Measurements from ENCODE around the gene GAS2L1.

Gene GAS2L1

DNA sequence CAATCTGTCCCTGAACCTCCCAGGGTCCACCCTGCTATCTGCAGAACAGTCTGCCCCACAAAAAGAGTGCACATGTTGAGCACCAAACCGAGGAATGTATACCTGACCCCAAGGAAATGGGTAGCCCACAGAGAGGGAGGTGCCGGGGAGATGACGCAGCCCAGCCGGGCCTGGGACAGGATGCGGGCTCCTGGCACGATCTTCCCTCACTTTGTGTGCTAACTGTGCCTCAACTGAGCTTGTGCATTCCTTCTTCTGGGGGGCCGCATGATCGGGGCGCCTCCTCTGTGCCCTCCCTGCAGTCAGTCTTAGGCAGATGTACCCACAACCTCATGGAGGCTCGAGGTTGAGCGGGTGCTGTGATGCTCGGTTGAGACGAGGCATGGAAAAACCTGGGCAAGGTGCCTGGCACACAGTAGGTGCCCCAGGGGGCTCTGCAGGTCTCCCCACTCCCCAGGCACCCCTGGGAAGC is 2.4 kb downstream of the GAS2L1 start:
- in situ Hi-C loops (cut with HindIII; ENCODE audit: low sequenced_read_pairs), result no loop called here

DNA sequence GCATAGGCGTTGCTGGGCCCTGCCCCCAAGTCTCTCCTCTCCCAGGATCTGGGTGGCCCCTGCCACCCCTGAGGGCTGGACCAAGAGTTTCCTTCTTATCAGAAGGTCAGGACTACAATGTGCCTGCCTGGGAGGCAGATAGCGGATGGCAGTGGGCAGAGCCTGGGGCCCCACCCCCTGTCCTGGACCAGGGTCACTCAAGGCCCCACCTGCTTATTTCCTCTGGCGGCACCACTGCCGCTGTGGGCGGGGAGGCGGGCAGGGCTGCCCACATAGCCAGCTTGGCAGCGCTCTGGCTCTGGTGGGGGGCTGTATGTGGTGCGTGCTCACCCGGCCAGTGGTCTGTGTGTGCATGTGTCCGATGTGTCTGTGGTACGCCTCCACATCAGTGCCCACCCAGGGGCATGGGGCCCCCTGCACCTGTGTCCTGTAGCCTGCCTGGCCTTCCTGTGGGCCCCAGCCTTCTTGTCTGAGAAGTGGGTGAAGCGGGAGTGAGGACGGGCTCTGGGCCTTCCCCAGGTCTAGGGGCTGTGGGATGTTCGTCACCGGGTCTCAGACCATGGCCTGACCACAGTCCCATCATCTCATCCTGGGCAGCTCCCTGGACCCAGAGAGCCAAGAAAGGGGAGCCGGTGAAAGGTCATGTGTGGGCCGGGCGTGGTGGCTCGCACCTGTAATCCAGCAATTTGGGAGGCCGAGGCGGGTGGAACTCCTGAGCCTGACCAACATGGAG is 3.0 kb downstream of the GAS2L1 start:
- in situ Hi-C loops (cut with HindIII; ENCODE audit: low sequenced_read_pairs), result no loop called here

DNA sequence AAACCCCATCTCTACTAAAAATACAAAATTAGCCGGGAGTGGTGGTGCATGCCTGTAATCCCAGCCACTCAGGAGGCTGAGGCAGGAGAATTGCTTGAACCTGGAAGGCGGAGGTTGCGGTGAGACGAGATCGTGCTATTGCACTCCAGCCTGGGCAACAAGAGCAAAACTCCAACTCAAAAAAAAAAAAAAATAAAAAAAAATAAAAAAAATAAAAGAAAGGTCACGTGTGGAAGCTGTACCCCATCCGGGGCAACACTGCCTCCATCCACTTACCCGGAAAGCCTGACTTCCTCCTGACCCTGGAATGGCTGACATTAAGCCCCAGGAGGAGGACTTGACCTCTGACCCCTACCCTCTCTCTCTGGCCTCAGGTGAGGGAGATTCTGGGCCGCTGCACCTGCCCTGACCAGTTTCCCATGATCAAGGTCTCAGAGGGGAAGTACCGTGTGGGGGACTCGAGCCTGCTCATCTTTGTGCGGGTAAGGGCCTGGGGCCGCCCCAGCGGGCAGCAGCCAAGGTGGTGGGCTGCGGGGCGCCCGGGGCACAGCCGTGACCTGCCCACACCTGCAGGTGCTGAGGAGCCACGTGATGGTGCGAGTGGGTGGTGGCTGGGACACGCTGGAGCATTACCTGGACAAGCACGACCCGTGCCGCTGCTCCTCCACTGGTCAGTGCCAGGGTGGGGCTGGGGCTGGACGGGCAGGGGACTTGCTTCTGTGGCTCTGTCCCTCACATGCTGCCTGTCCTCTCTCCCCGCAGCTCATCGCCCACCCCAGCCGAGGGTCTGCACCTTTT is 3.8 kb downstream of the GAS2L1 start:
- in situ Hi-C loops (cut with HindIII; ENCODE audit: low sequenced_read_pairs), result no loop called here

DNA sequence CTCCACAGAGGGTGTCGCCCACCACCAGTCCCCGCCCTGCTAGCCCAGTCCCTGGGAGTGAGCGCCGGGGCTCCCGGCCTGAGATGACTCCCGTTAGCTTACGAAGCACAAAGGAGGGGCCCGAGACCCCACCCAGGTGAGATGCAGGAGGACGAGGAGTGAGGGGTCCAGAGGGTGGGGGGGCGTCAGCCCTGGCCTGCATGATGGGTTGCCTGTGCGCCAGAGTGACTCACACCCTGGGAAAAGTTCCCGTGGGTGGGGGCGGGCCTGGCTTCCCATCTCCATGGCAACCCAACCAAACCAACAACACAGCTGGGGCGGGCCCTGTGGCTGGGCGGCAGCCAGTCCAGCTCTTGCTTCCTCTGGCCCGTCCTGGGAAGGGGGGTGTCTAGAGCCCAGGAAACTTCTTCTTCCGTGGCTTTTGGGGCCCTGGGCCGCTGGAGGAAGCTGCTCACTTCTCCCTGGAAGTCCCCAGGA is 4.5 kb downstream of the GAS2L1 start:
- in situ Hi-C loops (cut with HindIII; ENCODE audit: low sequenced_read_pairs), result no loop called here

DNA sequence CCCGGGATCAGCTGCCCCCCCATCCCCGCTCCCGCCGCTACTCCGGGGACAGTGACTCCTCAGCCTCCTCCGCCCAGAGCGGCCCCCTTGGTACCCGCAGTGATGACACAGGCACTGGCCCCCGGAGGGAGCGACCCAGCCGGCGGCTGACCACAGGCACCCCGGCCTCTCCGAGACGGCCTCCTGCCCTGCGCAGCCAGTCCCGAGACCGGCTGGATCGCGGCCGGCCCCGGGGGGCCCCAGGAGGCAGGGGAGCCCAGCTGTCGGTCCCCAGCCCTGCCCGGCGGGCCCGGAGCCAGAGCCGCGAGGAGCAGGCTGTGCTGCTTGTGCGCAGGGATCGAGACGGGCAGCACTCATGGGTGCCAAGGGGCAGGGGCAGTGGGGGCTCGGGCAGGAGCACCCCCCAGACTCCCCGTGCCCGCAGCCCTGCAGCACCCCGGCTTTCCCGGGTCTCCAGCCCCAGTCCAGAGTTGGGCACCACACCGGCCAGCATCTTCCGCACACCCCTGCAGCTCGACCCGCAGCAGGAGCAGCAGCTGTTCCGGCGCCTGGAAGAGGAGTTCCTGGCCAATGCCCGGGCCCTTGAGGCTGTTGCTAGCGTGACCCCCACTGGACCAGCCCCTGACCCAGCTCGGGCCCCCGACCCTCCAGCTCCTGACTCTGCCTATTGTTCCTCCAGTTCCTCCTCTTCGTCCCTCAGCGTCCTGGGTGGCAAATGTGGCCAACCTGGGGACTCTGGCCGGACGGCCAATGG is 5.2 kb downstream of the GAS2L1 start:
- in situ Hi-C loops (cut with HindIII; ENCODE audit: low sequenced_read_pairs), result no loop called here

DNA sequence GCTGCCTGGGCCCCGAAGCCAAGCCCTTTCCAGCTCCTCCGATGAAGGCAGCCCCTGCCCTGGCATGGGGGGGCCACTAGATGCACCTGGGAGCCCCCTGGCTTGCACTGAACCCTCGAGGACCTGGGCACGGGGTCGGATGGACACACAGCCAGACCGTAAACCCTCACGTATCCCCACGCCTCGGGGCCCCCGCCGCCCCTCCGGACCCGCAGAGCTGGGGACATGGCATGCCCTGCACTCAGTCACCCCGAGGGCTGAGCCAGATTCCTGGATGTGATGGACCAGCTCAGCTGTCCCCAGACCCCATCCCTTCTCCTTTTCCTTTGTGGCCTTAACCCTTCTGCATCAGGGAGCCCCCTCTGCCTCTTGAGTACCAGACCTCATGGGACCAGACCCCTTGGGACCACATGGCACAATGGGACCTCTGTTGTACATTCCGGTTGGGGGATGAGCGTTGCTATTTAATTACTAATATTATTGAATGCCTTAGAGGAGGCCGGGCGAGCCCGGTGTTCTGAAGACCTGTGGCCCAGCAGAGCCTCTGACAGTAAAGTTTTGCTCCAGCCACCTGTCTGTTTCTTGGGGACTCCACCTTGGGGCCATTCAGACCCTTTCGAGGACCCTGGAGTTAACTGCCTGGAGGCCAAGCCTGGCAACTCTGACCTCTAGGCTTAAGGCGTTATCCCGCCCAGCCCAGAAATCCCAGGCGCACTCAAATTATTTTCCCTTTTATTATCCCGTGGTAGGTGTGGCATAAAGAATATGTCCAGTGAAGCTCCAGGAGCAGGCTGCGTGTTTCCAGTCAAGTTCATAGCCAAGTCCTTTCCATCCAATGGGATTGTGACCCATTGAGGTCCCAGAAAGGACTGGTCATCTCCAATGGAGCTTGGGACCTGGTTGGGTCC is 6.0 kb downstream of the GAS2L1 start:
- in situ Hi-C loops (cut with HindIII; ENCODE audit: low sequenced_read_pairs), result no loop called here

DNA sequence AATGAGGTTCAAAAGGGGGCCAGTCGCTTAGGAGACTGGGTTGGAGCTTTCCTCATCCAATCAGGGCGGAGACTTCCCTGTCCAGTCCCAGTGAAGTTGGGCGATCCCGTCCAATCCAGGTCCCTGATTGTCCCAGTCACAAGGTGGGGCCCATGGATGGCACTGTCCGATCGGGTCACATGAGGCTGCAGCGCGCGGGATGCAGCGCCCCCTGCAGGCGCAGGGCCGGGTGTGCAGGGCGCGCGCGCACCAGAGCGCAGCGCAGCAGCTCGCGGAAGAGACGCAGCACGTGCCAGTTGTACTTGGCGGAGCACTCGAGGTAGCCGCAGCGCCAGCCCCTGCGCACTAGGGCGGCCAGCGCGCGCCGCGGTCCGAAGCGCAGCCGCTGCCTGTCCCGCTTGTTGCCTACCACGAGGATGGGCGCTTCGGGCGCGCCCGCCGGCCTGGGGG is 6.7 kb downstream of the GAS2L1 start:
- in situ Hi-C loops (cut with HindIII; ENCODE audit: low sequenced_read_pairs), result no loop called here

DNA sequence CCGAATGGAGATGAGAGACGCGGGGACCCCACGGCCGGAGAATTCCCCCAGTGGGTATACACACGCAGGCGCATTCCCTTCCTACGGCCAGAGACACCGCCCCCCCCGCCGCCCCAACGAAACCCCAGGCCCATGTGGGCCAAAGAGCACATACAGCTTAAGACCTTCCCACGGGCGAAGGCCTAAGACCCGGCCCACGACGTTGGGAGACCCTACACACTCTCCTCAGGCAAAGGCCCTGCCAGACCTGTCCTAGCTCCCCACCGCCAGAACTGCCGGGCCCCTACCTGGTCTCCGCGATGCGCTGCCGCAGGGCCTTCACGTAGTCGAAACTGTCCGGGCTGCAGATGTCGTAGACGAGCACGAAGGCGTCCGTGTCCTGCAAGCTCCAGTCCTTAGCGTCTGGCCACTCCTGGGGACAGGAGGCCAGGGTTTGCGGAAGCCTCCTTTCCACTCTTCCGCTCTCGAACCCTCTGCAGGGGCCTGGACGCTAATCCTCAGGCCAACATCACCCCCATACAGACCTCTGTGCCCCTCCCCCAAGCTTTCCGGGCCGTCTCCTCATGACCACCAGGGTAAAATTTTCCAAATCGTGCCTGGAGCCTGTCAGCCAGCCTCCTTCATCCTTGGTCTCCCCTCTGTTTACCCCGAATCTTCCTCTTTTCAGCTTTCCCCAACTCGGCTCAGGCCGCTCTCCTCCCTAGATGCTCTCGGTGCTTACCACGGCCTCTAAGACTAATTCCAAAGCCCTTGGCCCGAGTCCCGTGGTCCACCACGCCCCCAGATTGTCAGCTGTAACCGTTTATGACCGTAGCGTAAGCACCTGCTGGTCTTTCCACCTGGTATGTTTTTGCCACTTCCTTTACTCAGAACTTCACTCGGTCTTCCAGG is 7.4 kb downstream of the GAS2L1 start:
- in situ Hi-C loops (cut with HindIII; ENCODE audit: low sequenced_read_pairs), result no loop called here

DNA sequence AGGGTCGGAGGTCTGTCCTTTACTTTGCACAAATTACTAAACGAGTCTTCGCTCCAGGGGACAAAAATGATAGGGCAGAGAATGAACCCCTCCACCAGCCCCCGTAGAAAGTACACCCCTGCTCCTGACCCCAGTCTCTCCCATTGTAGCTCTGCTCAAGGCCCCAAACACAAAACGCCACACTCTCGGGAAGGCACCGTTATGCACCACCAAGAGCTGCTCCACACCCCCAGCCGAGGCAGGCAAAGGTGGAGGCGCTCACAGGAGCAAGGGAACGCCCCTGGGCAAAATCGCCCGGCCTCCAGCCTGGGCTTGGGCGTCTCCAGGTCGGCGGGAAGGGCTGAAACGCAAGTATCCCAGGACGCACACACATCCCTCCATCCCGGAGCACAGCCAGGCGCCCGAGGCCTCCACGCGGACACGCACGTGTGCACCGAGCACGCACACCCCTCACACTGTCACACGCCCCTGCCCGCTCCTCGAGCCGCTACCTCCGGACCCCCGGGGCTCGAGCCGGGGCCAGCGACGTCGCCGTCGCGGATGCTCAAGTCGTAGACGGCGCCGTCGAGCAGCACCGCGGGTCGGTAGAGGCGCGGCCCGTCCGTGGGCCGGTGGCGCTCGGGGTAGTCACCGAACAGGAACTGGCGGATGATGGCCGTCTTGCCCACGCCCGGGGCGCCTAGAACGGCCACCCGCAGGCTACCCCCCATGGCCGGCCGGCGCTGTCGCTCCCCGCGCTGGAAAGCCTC is 8.3 kb downstream of the GAS2L1 start:
- in situ Hi-C loops (cut with HindIII; ENCODE audit: low sequenced_read_pairs), result no loop called here

DNA sequence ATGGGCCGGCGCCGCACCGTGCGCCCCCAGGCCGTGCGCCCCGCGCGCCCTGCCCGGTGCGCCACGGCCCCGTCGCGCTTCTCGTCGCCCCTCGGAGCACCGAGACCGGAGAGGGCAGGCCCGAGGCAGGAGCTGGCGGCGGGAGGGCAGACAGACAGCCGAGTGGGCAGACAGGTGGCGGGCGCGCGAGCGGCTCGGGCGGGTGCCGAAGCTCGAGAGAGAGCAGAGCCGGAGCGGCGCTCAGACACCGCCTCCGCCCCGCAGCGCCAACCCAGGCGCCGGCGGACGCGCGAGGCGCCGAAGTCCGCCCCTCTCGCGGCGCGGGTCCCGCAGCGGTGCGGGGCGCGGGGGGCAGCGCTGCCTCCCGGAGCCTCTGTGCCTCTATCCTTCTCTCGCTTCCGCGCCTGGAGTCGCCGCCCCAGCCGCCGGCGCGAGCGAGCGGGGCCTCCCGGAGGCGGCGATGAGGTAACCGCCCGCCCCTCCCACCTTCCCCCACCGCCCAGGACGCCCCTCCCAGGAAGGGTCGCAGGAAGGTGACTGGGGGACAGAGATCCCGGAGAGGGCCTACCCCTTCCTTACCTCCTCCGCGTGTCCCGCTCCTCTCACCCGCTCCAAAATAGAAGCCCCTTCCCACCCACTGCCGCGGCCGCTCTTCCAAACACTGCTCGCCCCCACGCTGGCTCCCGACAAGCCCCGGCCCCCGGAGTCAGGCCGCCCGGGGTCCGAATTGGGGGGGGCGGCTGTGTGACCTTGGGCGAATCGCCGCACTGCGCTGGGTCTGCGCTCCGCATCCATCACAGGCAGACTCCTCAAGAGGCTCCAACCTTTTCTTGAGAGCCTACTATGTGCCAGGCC is 9.1 kb downstream of the GAS2L1 start, which contains the start of gene RASL10A:
Gene RASL10A, minus strand, starts transcription at position 412 of the 855 bp plus-strand sequence. CDS start 451 bp downstream, outside the sequence.
- in situ Hi-C loops (cut with HindIII; ENCODE audit: low sequenced_read_pairs), result no loop called here

DNA sequence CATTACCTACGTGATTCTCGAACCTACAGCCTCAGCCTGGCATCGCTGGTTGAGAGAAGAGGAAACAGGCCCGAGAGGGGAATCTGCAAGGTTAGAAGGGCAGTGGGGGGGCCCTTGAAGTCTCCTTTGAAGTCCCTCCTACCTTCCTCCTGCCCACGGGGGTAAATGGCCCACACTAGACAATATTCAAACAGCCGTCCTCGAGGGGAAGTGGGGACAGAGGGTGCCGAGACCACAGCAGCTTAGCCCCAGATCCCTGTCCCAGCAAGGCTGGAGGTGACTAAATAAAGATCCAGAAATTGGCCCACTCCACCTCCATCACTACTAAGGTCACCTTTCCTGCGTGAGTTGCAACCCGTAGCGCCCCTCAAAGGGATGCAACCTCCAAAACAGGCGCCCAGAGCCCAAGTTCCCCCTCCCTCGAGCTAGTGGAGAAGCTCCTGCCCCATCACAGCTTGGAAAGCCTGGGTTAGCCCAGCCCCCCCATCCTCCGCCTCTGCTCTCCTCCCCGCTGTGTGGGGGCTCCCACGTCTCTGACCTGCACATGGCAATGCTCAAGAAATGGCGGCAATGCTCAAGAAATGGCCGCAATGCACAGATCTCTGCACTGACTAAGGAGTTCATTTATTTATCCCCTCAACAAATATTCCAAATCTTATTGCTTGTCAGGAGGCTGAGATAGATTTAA is 9.8 kb downstream of the GAS2L1 start:
- in situ Hi-C loops (cut with HindIII; ENCODE audit: low sequenced_read_pairs), result no loop called here

DNA sequence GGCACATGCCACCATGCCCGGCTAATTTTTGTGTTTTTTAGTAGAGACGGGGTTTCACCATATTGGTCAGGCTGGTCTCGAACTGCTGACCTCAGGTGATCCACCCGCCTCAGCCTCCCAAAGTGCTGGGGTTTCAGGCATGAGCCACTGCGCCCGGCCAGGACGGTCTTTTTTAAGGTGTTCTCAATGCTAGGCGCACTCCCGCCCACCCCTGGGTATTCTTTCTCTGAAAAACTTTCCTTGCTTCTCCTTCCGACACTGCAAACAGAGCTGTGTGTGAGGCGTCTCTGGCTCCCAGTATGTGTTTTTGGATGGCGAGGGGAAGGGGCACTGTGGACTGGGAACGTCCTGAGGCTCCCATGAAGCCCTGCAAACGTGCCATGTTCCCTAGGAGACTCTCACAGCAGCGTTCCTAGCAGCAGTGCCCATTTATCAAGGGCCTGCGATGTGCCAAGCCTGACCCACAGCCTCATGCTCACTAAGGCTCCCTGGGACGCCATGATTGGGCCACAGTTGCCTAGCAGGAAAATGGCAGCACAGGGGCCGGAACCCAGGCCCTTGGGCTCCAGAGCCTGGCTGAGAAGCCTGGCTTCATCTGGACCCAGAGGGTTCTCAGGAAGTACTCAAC is 11.5 kb downstream of the GAS2L1 start:
- in situ Hi-C loops (cut with HindIII; ENCODE audit: low sequenced_read_pairs), result no loop called here

DNA sequence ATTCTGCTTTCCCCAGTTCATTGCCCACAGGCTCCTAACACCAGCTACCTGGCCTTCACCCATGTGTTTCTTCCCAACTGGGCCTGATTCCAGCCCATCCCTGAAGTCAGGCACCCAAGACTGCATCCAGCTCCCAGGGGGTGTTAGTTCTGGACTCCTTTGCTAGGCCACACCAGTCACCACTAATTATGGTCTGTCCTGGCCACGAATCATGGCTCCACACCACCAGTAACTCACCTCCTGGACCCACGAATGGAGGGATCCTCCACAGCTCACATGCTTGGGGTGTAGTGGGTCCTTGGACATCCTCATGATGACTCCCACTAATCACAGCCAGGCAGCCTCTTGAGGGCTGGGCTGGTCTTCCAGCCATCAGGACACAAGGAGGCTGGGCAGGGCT is 12.6 kb downstream of the GAS2L1 start:
- in situ Hi-C loops (cut with HindIII; ENCODE audit: low sequenced_read_pairs), result no loop called here

DNA sequence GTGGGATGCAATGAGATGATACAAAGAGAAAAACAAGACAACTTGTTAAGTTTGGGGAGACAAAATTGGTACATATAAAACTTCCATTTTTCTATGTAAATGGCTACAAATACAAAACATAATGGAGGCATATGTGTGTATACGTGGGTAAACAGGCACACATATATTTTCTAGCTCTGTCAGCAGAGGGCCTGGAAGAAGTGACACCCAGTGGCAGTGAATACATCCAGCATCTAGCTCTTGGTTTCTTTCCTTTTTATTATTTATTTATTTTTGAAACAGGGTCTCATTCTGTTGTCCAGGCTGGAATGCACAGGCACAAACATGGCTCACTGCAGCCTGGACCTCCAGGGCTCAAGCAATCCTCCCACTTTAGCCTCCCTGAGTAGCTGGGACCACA is 14.1 kb downstream of the GAS2L1 start:
- in situ Hi-C loops (cut with HindIII; ENCODE audit: low sequenced_read_pairs), result no loop called here

DNA sequence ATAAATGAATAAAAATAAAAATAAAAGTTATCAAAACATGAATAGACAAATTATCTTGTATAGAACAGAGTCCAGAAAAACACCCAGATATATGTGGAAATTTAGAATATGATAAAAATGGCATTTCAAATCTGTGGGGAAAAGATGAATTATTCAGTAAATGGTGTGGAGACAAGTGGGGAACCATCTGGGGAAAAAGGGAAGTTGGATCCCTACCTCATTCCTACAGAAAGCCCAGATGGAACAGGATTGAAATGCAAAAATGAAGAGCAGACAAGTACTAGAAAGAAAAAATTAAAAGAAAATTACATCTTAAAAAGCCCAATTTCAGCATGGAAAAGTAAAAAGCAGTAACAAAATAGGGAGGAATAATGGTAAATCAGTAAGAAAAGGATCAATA is 17.2 kb downstream of the GAS2L1 start:
- in situ Hi-C loops (cut with HindIII; ENCODE audit: low sequenced_read_pairs), result no loop called here

DNA sequence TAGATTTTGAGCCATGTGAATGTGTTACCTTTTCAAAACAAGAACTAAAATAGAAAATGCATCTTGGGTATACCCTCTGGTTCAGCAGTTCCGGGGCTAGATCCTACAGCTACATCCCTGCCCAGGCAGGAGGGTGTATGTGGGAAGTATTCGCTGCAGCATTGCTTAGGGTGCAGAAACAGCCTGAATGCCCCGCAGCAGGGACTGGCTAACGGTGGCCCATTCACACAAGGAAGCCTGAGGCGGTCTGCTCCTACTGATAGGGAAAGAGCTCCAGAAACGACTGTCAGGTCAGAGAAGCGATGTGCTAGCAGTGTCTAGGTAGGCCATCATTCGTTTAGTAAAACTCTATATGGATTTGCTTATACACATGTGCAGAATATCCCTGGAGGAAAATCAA is 18.9 kb downstream of the GAS2L1 start:
- in situ Hi-C loops (cut with HindIII; ENCODE audit: low sequenced_read_pairs), result no loop called here
